ENCODE results near the gene PCSK1N. TPM values are rescaled to one million over a fixed set of nuclear protein-coding genes. Genes with fewer than 3 reads are reported as not detected.
A peak's percentile ranks its signal among the peaks of the same experiment; 100 is the strongest.

PCSK1N gene
- total and polyA plus RNA-seq, 9 of the 15 experiments (the other 6 are each of a cell fraction or from before 2014, with no cell fraction given) = 0.07 to 0.55 (median 0.54) TPM; not detected in 6

GRCh38 chrX:48782795-48783194, 52.6 kb downstream of the PCSK1N start (continued):
- TF ChIP-seq ZNF609 (CRISPR knock-in tag; IDR thresholded peaks at IDR 0.05; ENCODE audit: borderline replicate concordance) = 0 out of 2 replicates have a peak, but pooled peaks have one; percentile 56
- no peak for TF ChIP-seq DLX4 (CRISPR knock-in tag; IDR thresholded peaks at IDR 0.05)
- TF ChIP-seq MAX (CRISPR knock-in tag; IDR thresholded peaks at IDR 0.05) = peak; percentile 68
- TF ChIP-seq IRF1 (CRISPR knock-in tag; IDR thresholded peaks at IDR 0.05; ENCODE audit: borderline replicate concordance) = no peak
- TF ChIP-seq SIN3A (IDR thresholded peaks at IDR 0.05; ENCODE audit: borderline replicate concordance in 2 of 2, control insufficient read depth in 1 of 2, low read depth in 2 of 2, low read length in 2 of 2) = peak in 1 of 2 experiments; percentile 50; a peak in 1 of 4 replicates
- TF ChIP-seq STAT6 (CRISPR knock-in tag; IDR thresholded peaks at IDR 0.05) = no peak
- TF ChIP-seq CBX3 (IDR thresholded peaks at IDR 0.05; ENCODE audit: borderline replicate concordance in 1 of 2, low read length in 2 of 2) = peak in 1 of 2 experiments; percentile 24; a peak in 1 of 3 replicates
- TF ChIP-seq MYNN (IDR thresholded peaks at IDR 0.05) = peak; percentile 91
- TF ChIP-seq MYNN (CRISPR knock-in tag; IDR thresholded peaks at IDR 0.05) = no peak
- TF ChIP-seq U2AF1 (optimal IDR thresholded peaks at IDR 0.05; ENCODE audit: low read depth, low read length) = no peak
- TF ChIP-seq TCF15 (CRISPR knock-in tag; IDR thresholded peaks at IDR 0.05) = 0 out of 2 replicates have a peak, but pooled peaks have one; percentile 12
- no peak for TF ChIP-seq GTF2F1 (IDR thresholded peaks at IDR 0.05; ENCODE audit: low read depth, low read length)
- TF ChIP-seq ZBTB33 (CRISPR knock-in tag; IDR thresholded peaks at IDR 0.05) = 0 out of 2 replicates have a peak, but pooled peaks have one; percentile 11
- peak; percentile 97 for TF ChIP-seq TAL1 (IDR thresholded peaks at IDR 0.05)
- peak; percentile 95 for TF ChIP-seq GATA2 (CRISPR knock-in tag; IDR thresholded peaks at IDR 0.05)
- TF ChIP-seq TEAD2 (tag; IDR thresholded peaks at IDR 0.05) = no peak

All from K562 (cell line).